ENCODE data around the gene SSRP1.

Gene SSRP1

GRCh38 chr11:57354699-57355098 is 19.0 kb upstream of the SSRP1 start:
- H3K9me3 Mint-ChIP-seq: peaks cover 6% of the 10 kb centered on the region
- no peak for DNase-seq (ENCODE audit: low spot score)
- H3K27me3 Mint-ChIP-seq (ENCODE audit: low read depth): peaks cover 11% of the 10 kb centered on the region

DNA sequence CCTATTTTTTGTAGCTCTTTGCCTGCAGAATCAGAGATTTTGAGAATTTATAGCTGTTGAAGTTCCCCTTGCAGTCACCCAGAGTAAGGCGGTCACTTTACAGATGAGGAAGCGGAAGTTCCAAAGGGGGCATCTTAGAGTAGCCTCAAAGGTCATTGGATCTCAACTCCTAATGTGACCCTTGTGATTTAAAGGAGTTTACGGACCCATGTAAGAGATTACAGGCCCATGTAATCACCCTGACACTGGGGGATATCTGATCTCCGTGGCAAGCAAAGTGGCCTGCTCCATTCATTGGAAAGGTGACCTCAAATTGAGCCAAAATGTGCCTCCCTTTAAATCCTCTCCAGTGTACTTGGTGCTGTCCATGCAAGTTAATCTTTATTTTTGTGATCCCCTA is 18.2 kb upstream of the SSRP1 start:
- Mint-ChIP-seq H3K36me3 (ENCODE audit: low read depth) (peaks cover 2% of the 10 kb centered on the region), H3K4me3 (no peak overlapping the region), H3K9me3 (peaks cover 6% of the 10 kb centered on the region), H3K4me1 (ENCODE audit: low read depth) (no peaks in the 10 kb centered on the region), H3K27ac (no peak overlapping the region), H3K27me3 (ENCODE audit: low read depth) (peaks cover 11% of the 10 kb centered on the region)
- DNase-seq (ENCODE audit: low spot score): no peak

More at GRCh38 chr11:57354699-57355098, 19.0 kb upstream of the SSRP1 start:
- H3K36me3 Mint-ChIP-seq (ENCODE audit: low read depth): peaks cover 2% of the 10 kb centered on the region
- H3K27ac Mint-ChIP-seq: no peak overlapping the region
- no peaks in the 10 kb centered on the region for H3K4me1 Mint-ChIP-seq (ENCODE audit: low read depth)
- H3K4me3 Mint-ChIP-seq: no peak overlapping the region

GRCh38 chr11:57353446-57353845 is 17.8 kb upstream of the SSRP1 start:
- Mint-ChIP-seq H3K27ac (no peak overlapping the region), H3K27me3 (ENCODE audit: low read depth) (peaks cover 11% of the 10 kb centered on the region), H3K4me3 (no peak overlapping the region), H3K9me3 (peaks cover 6% of the 10 kb centered on the region), H3K4me1 (ENCODE audit: low read depth) (no peaks in the 10 kb centered on the region), H3K36me3 (ENCODE audit: low read depth) (peaks cover 2% of the 10 kb centered on the region)
- DNase-seq (ENCODE audit: low spot score): no peak

DNA sequence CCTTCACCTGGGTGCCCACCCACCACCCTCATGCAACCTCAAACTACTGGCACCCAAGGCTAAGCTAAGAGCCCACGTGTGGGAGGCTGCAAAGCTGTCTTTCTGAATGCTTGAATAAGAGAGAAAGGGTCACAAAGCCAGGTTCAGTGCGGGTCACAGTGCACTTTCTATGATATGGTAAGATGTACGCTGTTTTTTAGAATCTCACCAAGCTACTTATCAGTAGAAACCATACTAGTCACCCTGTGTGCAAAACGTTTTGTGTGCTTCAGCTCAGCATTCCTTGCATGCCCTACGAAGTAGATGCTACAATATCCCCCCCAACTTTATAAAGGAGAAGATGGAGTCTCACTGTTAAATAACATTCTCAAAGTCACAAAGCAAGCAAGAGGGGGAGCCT is 17.3 kb upstream of the SSRP1 start:
- no peak overlapping the region for H3K4me3 Mint-ChIP-seq
- no peak for DNase-seq (ENCODE audit: low spot score)

DNA sequence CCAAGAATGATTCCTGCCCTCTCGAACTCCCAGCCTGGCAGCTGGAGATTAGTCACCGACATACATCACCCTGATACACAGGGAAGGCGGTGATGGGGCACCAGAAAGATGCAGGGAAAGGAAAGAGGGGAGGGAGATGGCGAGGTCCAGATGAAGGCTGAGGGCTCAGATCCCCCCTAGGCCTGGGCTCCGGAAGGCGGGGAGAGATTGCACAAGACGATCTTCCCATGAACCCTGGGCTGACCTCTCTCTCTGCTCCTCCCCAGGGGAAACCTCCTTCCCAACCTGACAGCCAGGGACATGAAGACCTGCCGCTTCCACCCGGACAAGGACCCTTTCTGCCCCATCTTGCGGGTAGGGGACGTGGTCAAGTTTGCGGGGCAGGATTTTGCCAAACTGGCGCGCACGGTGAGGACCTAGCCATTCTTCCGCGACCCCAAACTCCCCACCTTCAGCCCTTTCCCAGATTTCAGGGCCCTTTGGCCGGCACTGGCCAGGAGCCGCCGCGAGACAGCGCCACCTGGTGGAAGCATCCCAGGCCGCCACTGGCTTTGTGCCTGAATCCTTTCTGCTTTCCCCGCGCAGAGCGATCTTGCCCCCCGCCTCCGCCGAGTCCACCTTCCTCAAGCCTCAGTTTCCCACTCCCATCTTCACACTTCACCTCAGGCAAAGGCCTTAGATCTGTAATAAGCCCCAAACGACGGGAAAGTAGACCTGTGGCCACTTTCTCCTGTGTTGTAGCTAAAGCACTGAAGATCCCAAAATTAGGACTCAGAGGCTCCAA is 14.0 kb upstream of the SSRP1 start:
- H3K27ac Mint-ChIP-seq: no peak overlapping the region
- H3K27me3 Mint-ChIP-seq (ENCODE audit: low read depth): peaks cover 4% of the 10 kb centered on the region
- peaks cover 2% of the 10 kb centered on the region for H3K36me3 Mint-ChIP-seq (ENCODE audit: low read depth)
- DNase-seq (ENCODE audit: low spot score): peak; percentile 47
- peaks cover 5% of the 10 kb centered on the region for H3K4me1 Mint-ChIP-seq (ENCODE audit: low read depth)
- H3K9me3 Mint-ChIP-seq: peaks cover 6% of the 10 kb centered on the region
- H3K4me3 Mint-ChIP-seq: no peak overlapping the region

More for the DNA sequence above, 17.3 kb upstream of the SSRP1 start:
- Mint-ChIP-seq H3K9me3 (peaks cover 6% of the 10 kb centered on the region), H3K4me1 (ENCODE audit: low read depth) (no peaks in the 10 kb centered on the region), H3K27me3 (ENCODE audit: low read depth) (peaks cover 11% of the 10 kb centered on the region), H3K27ac (no peak overlapping the region), H3K36me3 (ENCODE audit: low read depth) (peaks cover 2% of the 10 kb centered on the region)

DNA sequence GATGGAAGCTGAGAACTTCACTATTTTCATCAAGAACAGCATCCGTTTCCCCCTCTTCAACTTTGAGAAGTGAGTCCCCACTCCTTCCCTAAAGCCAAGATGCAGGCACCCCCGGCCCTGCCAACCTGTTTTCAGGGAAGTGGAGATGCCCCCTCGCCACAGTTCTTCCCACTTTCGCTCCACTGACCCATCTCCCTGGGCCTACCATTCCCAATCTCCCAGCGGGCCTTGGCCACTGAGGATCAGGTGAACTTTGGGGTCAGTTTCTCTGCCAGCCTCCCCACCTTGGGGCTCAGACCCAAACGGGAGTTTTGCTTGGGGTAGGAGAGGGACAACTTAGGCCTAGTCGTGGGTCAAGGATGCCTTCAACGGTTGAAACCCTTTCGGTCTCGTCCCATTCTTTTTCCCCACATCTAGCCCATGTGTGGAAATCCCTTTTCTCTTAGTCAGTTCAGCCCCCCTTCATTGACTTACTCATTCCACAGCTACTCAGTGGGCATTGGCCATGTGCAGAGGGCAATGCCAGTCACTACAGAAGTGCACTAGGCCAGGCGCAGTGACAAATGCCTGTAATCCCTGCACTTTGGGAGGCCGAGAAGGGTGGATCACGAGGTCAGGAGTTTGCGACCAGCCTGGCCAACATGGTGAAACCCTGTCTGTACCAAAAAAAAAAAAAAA is 13.1 kb upstream of the SSRP1 start:
- Mint-ChIP-seq H3K4me3 (no peak overlapping the region), H3K27me3 (ENCODE audit: low read depth) (no peaks in the 10 kb centered on the region), H3K36me3 (ENCODE audit: low read depth) (peaks cover 2% of the 10 kb centered on the region), H3K9me3 (peaks cover 6% of the 10 kb centered on the region), H3K27ac (no peak overlapping the region), H3K4me1 (ENCODE audit: low read depth) (peaks cover 5% of the 10 kb centered on the region)
- no peak for DNase-seq (ENCODE audit: low spot score)

DNA sequence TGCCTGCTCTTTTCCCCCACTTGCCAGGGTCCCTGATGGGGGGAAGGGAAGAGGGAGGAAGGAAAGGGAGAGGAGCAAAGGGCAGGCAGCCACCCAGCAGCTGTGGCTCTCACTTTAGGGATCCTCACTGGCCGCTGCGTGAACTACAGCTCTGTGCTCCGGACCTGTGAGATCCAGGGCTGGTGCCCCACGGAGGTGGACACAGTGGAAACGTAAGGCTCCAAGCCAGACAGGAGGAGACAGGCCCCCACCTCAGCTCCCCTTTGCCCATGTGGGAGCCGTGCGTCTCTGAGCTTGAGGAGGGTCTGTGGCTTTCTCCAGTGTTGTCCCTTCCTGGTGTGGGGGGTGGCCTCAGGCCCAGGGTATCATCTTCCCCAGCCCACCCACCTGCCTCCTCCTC is 12.4 kb upstream of the SSRP1 start:
- no peak overlapping the region for H3K4me3 Mint-ChIP-seq
- no peaks in the 10 kb centered on the region for H3K27me3 Mint-ChIP-seq (ENCODE audit: low read depth)
- DNase-seq (ENCODE audit: low spot score): no peak
- H3K9me3 Mint-ChIP-seq: peaks cover 6% of the 10 kb centered on the region
- H3K27ac Mint-ChIP-seq: no peak overlapping the region
- peaks cover 2% of the 10 kb centered on the region for H3K36me3 Mint-ChIP-seq (ENCODE audit: low read depth)
- peaks cover 5% of the 10 kb centered on the region for H3K4me1 Mint-ChIP-seq (ENCODE audit: low read depth)

- Mint-ChIP-seq H3K4me1 (ENCODE audit: low read depth) (peaks cover 5% of the 10 kb centered on the region), H3K27me3 (ENCODE audit: low read depth) (no peaks in the 10 kb centered on the region), H3K36me3 (ENCODE audit: low read depth) (peaks cover 2% of the 10 kb centered on the region), H3K9me3 (peaks cover 6% of the 10 kb centered on the region), H3K4me3 (no peak overlapping the region), H3K27ac (no peak overlapping the region)
- DNase-seq (ENCODE audit: low spot score): no peak
Observed at GRCh38 chr11:57347336-57347735, 11.6 kb upstream of the SSRP1 start.

DNA sequence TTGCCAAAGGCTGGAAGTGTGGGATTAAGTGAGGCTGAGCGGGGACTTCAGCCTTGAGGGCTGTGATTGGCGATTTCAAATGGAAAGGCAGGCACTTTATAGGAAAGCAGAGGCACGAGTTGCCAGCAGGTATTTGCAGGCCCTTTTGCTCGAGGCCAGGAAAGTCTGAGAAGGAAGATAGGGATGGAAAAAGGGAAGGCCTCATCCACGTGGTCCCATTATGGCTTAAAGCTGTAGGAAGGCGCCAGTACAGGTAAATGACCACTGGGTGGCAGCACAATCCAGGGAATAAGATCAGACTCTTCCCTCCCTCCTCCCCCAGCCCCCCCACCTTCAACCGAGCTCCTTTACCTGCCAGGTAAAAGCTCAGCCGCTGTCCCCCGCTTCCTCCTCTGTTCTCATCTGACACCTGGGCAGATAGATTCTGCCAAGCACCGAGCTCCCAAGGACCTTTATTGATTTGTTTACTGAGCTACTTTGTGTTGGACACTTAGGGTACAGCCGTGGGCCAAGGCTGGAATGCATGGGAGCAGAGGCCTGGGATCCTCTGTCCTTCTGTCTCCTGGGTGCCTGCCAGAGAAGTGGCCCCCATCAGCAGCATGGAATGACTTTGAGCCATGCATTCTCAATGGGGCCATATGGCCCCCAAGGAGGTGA is 10.0 kb upstream of the SSRP1 start:
- Mint-ChIP-seq H3K9me3 (no peaks in the 10 kb centered on the region), H3K27me3 (ENCODE audit: low read depth) (peaks cover 4% of the 10 kb centered on the region), H3K36me3 (ENCODE audit: low read depth) (no peaks in the 10 kb centered on the region), H3K27ac (no peak overlapping the region), H3K4me3 (no peak overlapping the region), H3K4me1 (ENCODE audit: low read depth) (peaks cover 5% of the 10 kb centered on the region)
- peak; percentile 44 for DNase-seq (ENCODE audit: low spot score)

- Mint-ChIP-seq H3K27me3 (ENCODE audit: low read depth) (peaks cover 4% of the 10 kb centered on the region), H3K9me3 (no peaks in the 10 kb centered on the region)
Observed at GRCh38 chr11:57344826-57345225, 9.1 kb upstream of the SSRP1 start.

DNA sequence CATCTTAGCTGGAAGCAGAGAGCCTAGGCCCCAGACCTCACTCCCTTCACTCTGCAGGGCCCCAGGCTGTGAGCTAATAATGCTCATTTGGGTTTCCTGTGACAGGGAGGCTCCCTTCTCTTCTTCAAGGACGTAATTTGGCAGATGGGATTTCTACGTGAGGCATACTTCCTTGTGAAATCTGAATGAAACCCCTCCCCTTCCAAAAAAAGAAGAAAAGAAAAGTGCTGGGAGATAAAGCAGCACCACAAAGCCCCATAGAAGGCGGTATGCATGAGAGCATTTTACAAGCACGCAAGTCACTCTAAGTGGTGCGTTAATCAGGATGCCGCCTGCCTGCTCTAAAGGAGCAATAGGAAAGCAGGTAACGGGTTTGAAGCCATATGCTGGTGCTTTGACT is 8.1 kb upstream of the SSRP1 start:
- Mint-ChIP-seq H3K27ac (no peak overlapping the region), H3K27me3 (ENCODE audit: low read depth) (peaks cover 12% of the 10 kb centered on the region), H3K9me3 (no peaks in the 10 kb centered on the region), H3K36me3 (ENCODE audit: low read depth) (no peaks in the 10 kb centered on the region), H3K4me1 (ENCODE audit: low read depth) (peaks cover 9% of the 10 kb centered on the region), H3K4me3 (no peak overlapping the region)
- DNase-seq (ENCODE audit: low spot score): no peak

More at GRCh38 chr11:57344826-57345225, 9.1 kb upstream of the SSRP1 start:
- no peaks in the 10 kb centered on the region for H3K36me3 Mint-ChIP-seq (ENCODE audit: low read depth)
- peaks cover 6% of the 10 kb centered on the region for H3K4me1 Mint-ChIP-seq (ENCODE audit: low read depth)
- DNase-seq (ENCODE audit: low spot score): no peak
- no peak overlapping the region for H3K4me3 Mint-ChIP-seq
- H3K27ac Mint-ChIP-seq: no peak overlapping the region

- no peak for DNase-seq (ENCODE audit: low spot score)
- H3K9me3 Mint-ChIP-seq: no peaks in the 10 kb centered on the region
- peaks cover 9% of the 10 kb centered on the region for H3K4me1 Mint-ChIP-seq (ENCODE audit: low read depth)
- H3K27ac Mint-ChIP-seq: no peak overlapping the region
- H3K27me3 Mint-ChIP-seq (ENCODE audit: low read depth): peaks cover 12% of the 10 kb centered on the region
- no peaks in the 10 kb centered on the region for H3K36me3 Mint-ChIP-seq (ENCODE audit: low read depth)
- H3K4me3 Mint-ChIP-seq: no peak overlapping the region
Observed at GRCh38 chr11:57342702-57343101, 7.0 kb upstream of the SSRP1 start.

DNA sequence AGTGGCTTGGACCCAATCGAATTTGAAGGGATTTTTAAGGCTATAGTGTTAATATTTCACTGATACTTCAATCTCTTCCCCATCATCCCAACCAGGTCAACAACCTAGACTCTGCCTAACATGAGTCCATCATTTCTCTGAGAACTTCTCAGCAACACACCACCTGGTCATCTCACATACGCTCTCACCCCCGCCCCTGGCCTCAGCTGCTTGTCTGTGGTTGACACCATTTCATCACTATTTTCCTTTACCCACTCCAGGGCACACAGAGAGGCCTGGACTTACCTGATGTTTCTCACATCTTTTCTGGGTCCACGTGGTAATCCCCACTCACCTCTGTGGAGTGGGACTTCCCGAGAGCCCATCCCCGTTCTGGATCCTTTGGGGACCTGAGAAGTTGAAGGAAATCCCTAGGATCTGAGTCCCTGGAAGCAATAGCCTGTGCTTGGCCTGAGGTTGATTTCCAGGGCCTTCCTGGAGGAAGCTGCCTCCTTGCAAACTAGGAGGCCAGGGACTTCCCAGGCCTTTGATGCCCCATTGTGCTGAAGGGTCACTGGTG is 5.6 kb upstream of the SSRP1 start:
- no peak for DNase-seq (ENCODE audit: low spot score)
- Mint-ChIP-seq H3K9me3 (no peaks in the 10 kb centered on the region), H3K27me3 (ENCODE audit: low read depth) (peaks cover 12% of the 10 kb centered on the region), H3K4me1 (ENCODE audit: low read depth) (peaks cover 12% of the 10 kb centered on the region), H3K27ac (no peak overlapping the region), H3K4me3 (no peak overlapping the region), H3K36me3 (ENCODE audit: low read depth) (no peaks in the 10 kb centered on the region)

All from T-helper 2 cell treated with Interferon-gamma antibody and Interleukin-4, amounts not matched to agents 5 μg/mL and 100 μg/mL, for 36 hours (primary cell).